BE2C (cell line): ENCODE data around the gene RACK1.

ENCODE experiments used
- DNase-seq: peaks from one replicate; pipeline ENCODE4 v3.0.0-alpha.2; 2020
- H3K27me3 ChIP-seq: fragments of 250-450 bp; sonication (Bioruptor Pico); 2 replicates; pipeline ENCODE4 v1.5.1; 2020; ENCODE audit warnings: mild to moderate bottlenecking
- H3K36me3 ChIP-seq: fragments of 250-450 bp; sonication (Bioruptor Pico); 2 replicates; pipeline ENCODE4 v1.5.1; 2020; ENCODE audit warnings: mild to moderate bottlenecking
- H3K4me1 ChIP-seq: fragments of 250-450 bp; sonication (Bioruptor Pico); 2 replicates; pipeline ENCODE4 v1.5.1; 2020
- H3K4me3 ChIP-seq: 2 replicates; pipeline ENCODE4 v1.5.1; 2011; ENCODE audit warnings: low read depth, low read length
- H3K9me3 ChIP-seq: fragments of 250-450 bp; sonication (Bioruptor Pico); 2 replicates; pipeline ENCODE4 v1.5.1; 2020
- TF ChIP-seq, protein P1 (sequence below): IDR thresholded peaks from 2 replicates; pipeline ENCODE4 v1.5.1; 2012; ENCODE audit warnings: mild to moderate bottlenecking, low read depth, low read length

RACK1 gene

DNA sequence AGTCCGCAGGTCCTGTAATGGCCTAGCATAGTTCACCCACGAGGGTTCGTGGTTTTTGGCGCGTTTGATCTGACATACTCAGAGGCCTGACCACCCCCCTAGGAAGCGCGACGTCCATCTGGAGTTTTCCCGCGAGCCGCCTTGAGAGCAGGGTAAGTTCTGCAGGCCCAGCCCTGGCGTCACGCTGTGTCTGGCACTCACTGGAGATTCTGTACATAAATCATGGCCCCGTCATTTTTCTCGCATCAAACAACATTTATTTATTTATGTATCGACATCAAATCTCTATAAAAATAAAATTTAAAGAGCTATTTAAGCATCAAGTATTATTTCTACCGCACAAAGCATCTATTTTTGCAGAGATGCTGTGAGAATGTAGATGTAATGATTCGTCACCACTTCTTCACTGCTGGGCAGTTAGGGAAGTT is 21.1 kb downstream of the RACK1 start:
- peak; percentile 74 for DNase-seq
- TF ChIP-seq, protein P1, sequence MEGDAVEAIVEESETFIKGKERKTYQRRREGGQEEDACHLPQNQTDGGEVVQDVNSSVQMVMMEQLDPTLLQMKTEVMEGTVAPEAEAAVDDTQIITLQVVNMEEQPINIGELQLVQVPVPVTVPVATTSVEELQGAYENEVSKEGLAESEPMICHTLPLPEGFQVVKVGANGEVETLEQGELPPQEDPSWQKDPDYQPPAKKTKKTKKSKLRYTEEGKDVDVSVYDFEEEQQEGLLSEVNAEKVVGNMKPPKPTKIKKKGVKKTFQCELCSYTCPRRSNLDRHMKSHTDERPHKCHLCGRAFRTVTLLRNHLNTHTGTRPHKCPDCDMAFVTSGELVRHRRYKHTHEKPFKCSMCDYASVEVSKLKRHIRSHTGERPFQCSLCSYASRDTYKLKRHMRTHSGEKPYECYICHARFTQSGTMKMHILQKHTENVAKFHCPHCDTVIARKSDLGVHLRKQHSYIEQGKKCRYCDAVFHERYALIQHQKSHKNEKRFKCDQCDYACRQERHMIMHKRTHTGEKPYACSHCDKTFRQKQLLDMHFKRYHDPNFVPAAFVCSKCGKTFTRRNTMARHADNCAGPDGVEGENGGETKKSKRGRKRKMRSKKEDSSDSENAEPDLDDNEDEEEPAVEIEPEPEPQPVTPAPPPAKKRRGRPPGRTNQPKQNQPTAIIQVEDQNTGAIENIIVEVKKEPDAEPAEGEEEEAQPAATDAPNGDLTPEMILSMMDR, result no peak
- no peaks in the 10 kb centered on the region for H3K27me3 ChIP-seq
- no peaks in the 10 kb centered on the region for H3K36me3 ChIP-seq
- no peaks in the 10 kb centered on the region for H3K9me3 ChIP-seq
- peak overlapping the region; percentile 89 for H3K4me3 ChIP-seq
- H3K4me1 ChIP-seq, result no peaks in the 10 kb centered on the region

DNA sequence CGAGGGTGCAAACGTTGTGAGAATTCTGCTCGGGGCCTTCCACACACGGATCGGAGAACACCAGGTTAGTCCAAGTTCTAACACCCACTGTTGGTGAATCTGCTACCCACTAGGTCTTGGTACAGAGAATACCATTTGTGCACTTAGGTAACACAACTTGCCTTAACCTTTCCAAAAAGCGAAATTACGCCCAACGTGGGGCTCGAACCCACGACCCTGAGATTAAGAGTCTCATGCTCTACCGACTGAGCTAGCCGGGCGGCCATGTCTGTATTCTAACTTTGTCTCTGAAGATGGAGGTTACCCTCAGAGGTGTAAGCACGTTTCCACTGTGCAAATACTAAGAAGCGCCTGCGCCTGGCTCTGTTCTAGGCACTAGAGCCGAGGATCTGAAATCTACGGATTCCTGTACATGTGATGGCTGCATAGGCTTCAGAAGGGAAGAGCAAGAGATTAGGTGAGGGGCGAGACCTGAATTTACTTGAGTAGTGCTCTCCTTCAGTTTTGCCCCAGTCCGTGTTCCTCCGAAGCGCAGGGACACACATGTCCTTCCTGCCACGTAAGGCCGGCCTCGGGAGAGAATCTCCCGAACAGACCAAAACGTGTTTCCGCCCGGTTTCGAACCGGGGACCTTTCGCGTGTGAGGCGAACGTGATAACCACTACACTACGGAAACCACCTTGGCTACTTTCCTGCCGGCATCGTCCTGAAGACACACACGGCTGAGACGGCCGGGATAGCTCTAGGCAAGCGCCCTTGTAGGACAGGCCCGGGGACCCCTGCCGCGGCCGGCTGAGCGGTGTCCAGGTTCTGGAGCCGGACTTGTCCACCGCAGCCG is 21.7 kb downstream of the RACK1 start:
- Histone ChIP-seq H3K36me3 (no peaks in the 10 kb centered on the region), H3K9me3 (no peaks in the 10 kb centered on the region), H3K4me1 (no peaks in the 10 kb centered on the region), H3K27me3 (no peaks in the 10 kb centered on the region), H3K4me3 (peak overlapping the region; percentile 89)
- DNase-seq, result peak; percentile 95
- TF ChIP-seq, protein P1, result no peak

DNA sequence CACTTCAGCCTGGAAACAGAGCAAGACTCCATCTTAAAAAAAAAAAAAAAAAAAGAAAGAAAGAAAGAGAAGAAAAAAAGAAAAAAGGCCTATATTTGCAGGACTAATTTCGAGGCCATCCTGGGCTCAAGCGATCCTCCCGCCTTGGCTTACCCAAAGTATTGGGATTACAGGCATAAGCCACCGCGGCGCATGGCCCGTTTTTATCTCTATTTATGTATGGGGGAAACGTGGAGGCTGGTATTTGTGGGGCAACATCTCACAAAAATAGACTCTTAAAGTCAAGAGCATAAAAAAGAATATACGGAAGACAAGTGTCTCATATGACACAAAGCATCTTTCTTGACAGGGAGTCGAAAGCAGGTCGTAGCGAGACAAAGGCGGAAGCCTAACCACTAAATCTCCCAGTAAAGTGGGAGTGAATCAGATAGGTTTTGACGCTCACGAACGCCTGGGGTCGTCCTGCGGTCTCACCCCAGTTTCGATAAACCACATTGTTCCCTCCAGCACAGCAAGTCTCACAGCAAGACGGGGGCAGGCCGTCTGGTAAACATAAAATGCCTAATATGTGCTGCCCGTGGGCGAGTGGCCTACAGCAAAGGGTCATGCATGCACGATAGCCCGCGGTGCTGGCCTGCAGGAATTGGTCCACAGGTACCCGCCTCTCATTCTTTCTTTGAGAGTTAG is 22.5 kb downstream of the RACK1 start:
- peak; percentile 77 for DNase-seq
- H3K27me3 ChIP-seq, result no peaks in the 10 kb centered on the region
- H3K4me3 ChIP-seq, result peak overlapping the region; percentile 38
- TF ChIP-seq, protein P1, result no peak
- H3K9me3 ChIP-seq, result no peaks in the 10 kb centered on the region
- no peaks in the 10 kb centered on the region for H3K4me1 ChIP-seq
- H3K36me3 ChIP-seq, result no peaks in the 10 kb centered on the region

DNA sequence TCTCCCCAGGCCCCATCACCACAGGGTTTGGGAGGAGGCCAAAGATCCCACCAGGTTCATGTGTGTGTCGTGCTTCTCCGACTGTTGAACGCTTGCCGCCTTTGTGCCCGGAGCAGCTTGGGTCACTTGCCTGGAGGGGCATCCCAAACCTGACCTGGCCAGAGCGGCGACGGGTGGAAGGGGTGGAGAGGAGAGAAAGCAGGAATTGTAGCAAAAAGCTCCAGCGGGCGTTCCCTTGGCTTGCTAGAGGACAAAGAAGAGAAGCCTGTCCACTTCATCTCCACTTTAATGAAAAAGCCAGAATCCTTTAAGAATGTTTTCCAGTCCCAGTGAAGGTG is 23.6 kb downstream of the RACK1 start:
- no peaks in the 10 kb centered on the region for H3K9me3 ChIP-seq
- DNase-seq, result no peak
- no peaks in the 10 kb centered on the region for H3K27me3 ChIP-seq
- no peak overlapping the region for H3K4me3 ChIP-seq
- H3K4me1 ChIP-seq, result no peaks in the 10 kb centered on the region
- TF ChIP-seq, protein P1, result no peak
- no peaks in the 10 kb centered on the region for H3K36me3 ChIP-seq

- Histone ChIP-seq H3K4me1 (no peaks in the 10 kb centered on the region), H3K9me3 (no peaks in the 10 kb centered on the region), H3K27me3 (no peaks in the 10 kb centered on the region), H3K4me3 (no peak overlapping the region), H3K36me3 (no peaks in the 10 kb centered on the region)
- TF ChIP-seq, protein P1, result no peak
- DNase-seq, result no peak
These were observed 24.2 kb downstream of the RACK1 start for GRCh38 chr5:181219262-181220177.
